ENCODE results near the gene EXOSC2. TPM values are rescaled to one million over a fixed set of nuclear protein-coding genes. Genes with fewer than 3 reads are reported as not detected.
"Not testable (repeated sequence)": the region's sequence is repeated elsewhere in the genome, so short reads cannot be mapped to it uniquely, and the experiment has no call there.

The EXOSC2 gene
- polyA plus RNA-seq, 1 donor from 2014 or later: 23.2 TPM

GRCh38 chr9:130680836-130681768 is 12.5 kb upstream of the EXOSC2 start:
- Mint-ChIP-seq H3K4me3 (peak overlapping the region; percentile 67 to 79 (median 73)), H3K27me3 (peaks cover 10% of the 10 kb centered on the region), H3K36me3 (no peaks in the 10 kb centered on the region), H3K9me3 (peaks cover 0 to 3% (median 2%) of the 10 kb centered on the region in 3 donors), H3K27ac (peak overlapping the region in 1 of 3 donors; percentile 21), H3K4me1 (peaks cover 2 to 5% (median 2%) of the 10 kb centered on the region in 3 donors)

- peak overlapping the region; percentile 31 to 92 (median 49) for H3K27ac Mint-ChIP-seq
- H3K27me3 Mint-ChIP-seq: peaks cover 10% of the 10 kb centered on the region
- no peaks in the 10 kb centered on the region for H3K36me3 Mint-ChIP-seq
- H3K4me3 Mint-ChIP-seq: peak overlapping the region; percentile 89 to 99 (median 95)
- peaks cover 0 to 3% (median 2%) of the 10 kb centered on the region in 3 donors for H3K9me3 Mint-ChIP-seq
- peaks cover 2 to 5% (median 2%) of the 10 kb centered on the region in 3 donors for H3K4me1 Mint-ChIP-seq
These were observed 11.7 kb upstream of the EXOSC2 start for GRCh38 chr9:130681769-130682420.

- peaks cover 2 to 5% (median 2%) of the 10 kb centered on the region in 3 donors for H3K4me1 Mint-ChIP-seq
- H3K9me3 Mint-ChIP-seq: peaks cover 0 to 3% (median 2%) of the 10 kb centered on the region in 3 donors
- H3K27ac Mint-ChIP-seq: peak overlapping the region in 2 of 3 donors; percentile 49 to 92
- peaks cover 12% of the 10 kb centered on the region for H3K27me3 Mint-ChIP-seq
- peaks cover 2% of the 10 kb centered on the region for H3K36me3 Mint-ChIP-seq
- H3K4me3 Mint-ChIP-seq: peak overlapping the region; percentile 89 to 99 (median 95)
These were observed 11.0 kb upstream of the EXOSC2 start for GRCh38 chr9:130682421-130683121.

GRCh38 chr9:130685104-130685503 is 8.5 kb upstream of the EXOSC2 start:
- peak overlapping the region in 1 of 4 donors; percentile 4 for H3K4me3 Mint-ChIP-seq
- H3K36me3 Mint-ChIP-seq: peaks cover 2% of the 10 kb centered on the region
- H3K27ac Mint-ChIP-seq: no peak overlapping the region
- peaks cover 9% of the 10 kb centered on the region for H3K27me3 Mint-ChIP-seq
- H3K9me3 Mint-ChIP-seq: peaks cover 0 to 3% (median 2%) of the 10 kb centered on the region in 3 donors
- H3K4me1 Mint-ChIP-seq: peaks cover 2 to 5% (median 4%) of the 10 kb centered on the region in 3 donors

GRCh38 chr9:130685945-130686344 is 7.6 kb upstream of the EXOSC2 start:
- not testable (repeated sequence) for H3K27me3 Mint-ChIP-seq, H3K4me3 Mint-ChIP-seq, H3K36me3 Mint-ChIP-seq, H3K4me1 Mint-ChIP-seq, H3K9me3 Mint-ChIP-seq
- peak overlapping the region in 1 of 3 donors; percentile 67 for H3K27ac Mint-ChIP-seq

GRCh38 chr9:130687615-130688014 is 6.0 kb upstream of the EXOSC2 start:
- H3K27me3 Mint-ChIP-seq: peaks cover 6% of the 10 kb centered on the region
- H3K4me3 Mint-ChIP-seq: no peak overlapping the region
- peaks cover 0 to 4% (median 3%) of the 10 kb centered on the region in 3 donors for H3K9me3 Mint-ChIP-seq
- no peak overlapping the region for H3K27ac Mint-ChIP-seq
- H3K4me1 Mint-ChIP-seq: peaks cover 0 to 6% (median 1%) of the 10 kb centered on the region in 3 donors
- H3K36me3 Mint-ChIP-seq: peaks cover 2% of the 10 kb centered on the region

- peaks cover 6% of the 10 kb centered on the region for H3K27me3 Mint-ChIP-seq
- H3K27ac Mint-ChIP-seq: no peak overlapping the region
- H3K9me3 Mint-ChIP-seq: peaks cover 0 to 4% (median 3%) of the 10 kb centered on the region in 3 donors
- H3K36me3 Mint-ChIP-seq: peaks cover 2% of the 10 kb centered on the region
- H3K4me1 Mint-ChIP-seq: peaks cover 0 to 8% (median 2%) of the 10 kb centered on the region in 3 donors
- H3K4me3 Mint-ChIP-seq: no peak overlapping the region
These were observed 5.5 kb upstream of the EXOSC2 start for GRCh38 chr9:130688072-130688471.

- Mint-ChIP-seq H3K9me3 (peaks cover 0 to 4% (median 3%) of the 10 kb centered on the region in 3 donors), H3K27ac (peak overlapping the region in 1 of 3 donors; percentile 21), H3K36me3 (peaks cover 2% of the 10 kb centered on the region), H3K4me3 (peak overlapping the region in 1 of 4 donors; percentile 47), H3K4me1 (peaks cover 7 to 14% (median 8%) of the 10 kb centered on the region in 3 donors), H3K27me3 (peaks cover 6% of the 10 kb centered on the region)
These were observed 4.0 kb upstream of the EXOSC2 start for GRCh38 chr9:130689572-130689936.

- H3K4me1 Mint-ChIP-seq: peaks cover 8 to 18% (median 12%) of the 10 kb centered on the region in 3 donors
- peak overlapping the region in 1 of 3 donors; percentile 36 for H3K27ac Mint-ChIP-seq
- peaks cover 6% of the 10 kb centered on the region for H3K27me3 Mint-ChIP-seq
- H3K4me3 Mint-ChIP-seq: peak overlapping the region; percentile 32 to 67 (median 55)
- H3K9me3 Mint-ChIP-seq: peaks cover 0 to 4% (median 3%) of the 10 kb centered on the region in 3 donors
- peaks cover 2% of the 10 kb centered on the region for H3K36me3 Mint-ChIP-seq
These were observed 3.5 kb upstream of the EXOSC2 start for GRCh38 chr9:130689937-130690700.

GRCh38 chr9:130692321-130692720 is 1.3 kb upstream of the EXOSC2 start:
- Mint-ChIP-seq H3K4me3 (peak overlapping the region; percentile 27 to 95 (median 86)), H3K4me1 (peaks cover 14 to 27% (median 14%) of the 10 kb centered on the region in 3 donors), H3K27ac (peak overlapping the region in 1 of 3 donors; percentile 62), H3K9me3 (peaks cover 0 to 2% (median 0%) of the 10 kb centered on the region in 3 donors), H3K36me3 (peaks cover 2% of the 10 kb centered on the region), H3K27me3 (peaks cover 6% of the 10 kb centered on the region)

- Mint-ChIP-seq H3K4me1 (peaks cover 14 to 27% (median 14%) of the 10 kb centered on the region in 3 donors), H3K27ac (peak overlapping the region; percentile 73 to 91 (median 89)), H3K27me3 (peaks cover 2% of the 10 kb centered on the region), H3K9me3 (peaks cover 0 to 2% (median 0%) of the 10 kb centered on the region in 3 donors), H3K36me3 (no peaks in the 10 kb centered on the region), H3K4me3 (peak overlapping the region; percentile 94 to 99 (median 96))
These were observed 517 bp upstream of the EXOSC2 start for GRCh38 chr9:130693101-130693425.

- H3K27ac Mint-ChIP-seq: peak overlapping the region; percentile 73 to 91 (median 89)
- H3K4me3 Mint-ChIP-seq: peak overlapping the region; percentile 94 to 99 (median 96)
- H3K4me1 Mint-ChIP-seq: peaks cover 14 to 33% (median 21%) of the 10 kb centered on the region in 3 donors
- no peaks in the 10 kb centered on the region for H3K36me3 Mint-ChIP-seq
- H3K27me3 Mint-ChIP-seq: peaks cover 2% of the 10 kb centered on the region
- peaks cover 0 to 2% (median 0%) of the 10 kb centered on the region in 3 donors for H3K9me3 Mint-ChIP-seq
These were observed 625 bp downstream of the EXOSC2 start for GRCh38 chr9:130694205-130694604.

GRCh38 chr9:130696139-130696650 is 2.6 kb downstream of the EXOSC2 start:
- H3K27me3 Mint-ChIP-seq: peaks cover 2% of the 10 kb centered on the region
- H3K4me3 Mint-ChIP-seq: peak overlapping the region in 1 of 4 donors; percentile 61
- H3K9me3 Mint-ChIP-seq: no peaks in the 10 kb centered on the region
- peak overlapping the region in 1 of 3 donors; percentile 44 for H3K27ac Mint-ChIP-seq
- no peaks in the 10 kb centered on the region for H3K36me3 Mint-ChIP-seq
- peaks cover 14 to 27% (median 21%) of the 10 kb centered on the region in 3 donors for H3K4me1 Mint-ChIP-seq

Measured in IgD-negative memory B cell (primary cell).